ENCODE measurements around the gene CACNA1D.
"Not testable (repeated sequence)": the region's sequence is repeated elsewhere in the genome, so short reads cannot be mapped to it uniquely, and the experiment has no call there.

CACNA1D gene

GRCh38 chr3:53618524-53618906 is 124.1 kb downstream of the CACNA1D start:
- no peak for DNase-seq

- no peak for DNase-seq
Measured at GRCh38 chr3:53618936-53619335, 124.5 kb downstream of the CACNA1D start.

DNA sequence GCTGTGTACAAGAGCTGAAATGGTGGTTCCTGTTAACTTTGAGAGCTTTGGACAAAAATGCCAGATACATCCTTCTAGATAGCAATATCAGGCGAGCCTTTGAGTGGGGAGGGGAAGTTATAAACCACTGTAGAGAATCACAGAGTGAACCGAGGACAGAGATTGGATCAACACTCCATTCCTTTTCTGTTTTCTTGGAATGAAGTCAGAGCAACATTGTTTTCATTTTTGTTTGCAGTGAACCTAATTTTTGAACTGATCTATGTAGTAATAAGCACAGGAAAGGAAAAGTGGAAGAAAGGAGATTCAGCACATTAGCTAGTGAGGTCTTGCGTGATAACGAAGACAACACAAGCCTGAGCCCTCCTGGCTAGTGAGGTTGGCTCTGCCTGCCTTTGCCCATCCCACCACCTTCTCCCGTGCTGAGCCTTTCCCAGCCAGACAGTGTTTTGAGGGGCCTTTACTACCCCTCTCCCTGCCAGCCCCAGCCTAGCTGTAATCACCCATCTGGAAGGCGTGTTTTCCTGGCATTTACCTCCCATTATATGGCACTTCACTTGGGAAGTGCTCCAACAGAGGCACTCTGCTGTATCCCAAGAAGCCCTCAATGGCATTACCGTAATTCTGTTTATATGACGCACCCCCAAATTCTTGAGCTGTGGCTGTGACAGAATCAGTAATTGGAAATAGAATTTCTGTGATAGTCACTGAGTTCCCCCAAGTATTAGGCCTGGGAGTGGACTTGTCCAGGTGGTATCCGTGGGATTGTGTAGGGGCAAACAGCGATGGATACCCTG is 129.8 kb downstream of the CACNA1D start:
- DNase-seq: no peak

- DNase-seq: no peak
Measured at GRCh38 chr3:53626876-53627275, 132.5 kb downstream of the CACNA1D start.

DNA sequence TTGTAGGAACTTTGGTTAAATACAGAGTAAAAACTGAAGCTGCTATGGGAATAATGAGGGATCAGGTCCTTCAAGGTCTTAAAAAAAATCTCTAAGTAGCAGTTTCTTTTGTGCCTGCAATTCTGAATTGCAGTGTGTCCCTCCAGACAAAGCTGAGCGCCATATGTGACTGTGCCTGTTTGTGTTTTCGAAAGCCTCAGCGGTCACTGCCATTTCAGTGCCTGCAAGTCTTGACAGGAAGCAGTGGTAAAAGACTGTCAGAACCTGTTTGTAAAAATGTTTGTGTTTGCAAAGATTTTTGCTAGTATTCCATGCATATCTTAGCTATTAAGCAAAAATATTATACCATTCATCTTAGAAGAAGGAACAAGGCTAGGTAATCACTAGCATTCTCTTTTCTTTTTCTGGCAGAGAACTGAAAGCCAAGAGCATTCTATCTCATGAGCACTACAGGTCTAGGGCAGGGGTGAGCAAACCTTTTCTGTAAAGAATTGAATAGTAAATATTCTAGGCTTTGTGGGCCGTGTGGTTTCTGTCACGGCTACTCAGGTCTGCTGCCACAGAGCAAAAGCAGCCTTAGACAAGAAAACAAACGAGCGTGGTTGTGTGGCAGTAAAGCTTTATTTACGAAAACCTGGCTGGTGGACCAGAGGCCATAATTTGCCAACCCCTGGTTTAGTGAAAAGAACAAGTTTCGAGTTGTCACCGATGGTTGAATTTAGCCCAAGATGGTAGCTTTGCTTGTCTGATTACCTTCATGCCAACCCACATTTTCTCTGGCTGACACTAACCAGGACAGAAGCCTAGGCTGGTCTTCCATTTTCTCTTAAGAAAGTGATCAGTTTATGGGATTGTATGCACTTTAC is 134.4 kb downstream of the CACNA1D start:
- no peak for DNase-seq

DNA sequence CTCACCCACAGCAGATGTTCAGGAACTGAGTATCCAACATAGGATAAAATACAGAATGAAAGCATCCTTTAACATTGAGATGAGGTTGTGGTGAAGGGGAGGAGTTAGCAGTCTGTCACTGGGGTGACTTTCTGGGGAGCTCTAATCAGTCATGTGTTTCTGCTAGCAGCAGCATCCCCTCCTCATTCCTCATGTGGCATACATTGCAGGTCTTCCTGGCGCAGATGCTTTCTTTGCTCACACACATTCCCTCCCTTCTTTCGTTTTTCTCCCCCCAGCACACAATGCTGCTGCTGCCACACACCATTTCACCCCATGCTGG is 135.0 kb downstream of the CACNA1D start:
- DNase-seq: no peak

- DNase-seq: no peak
Measured at GRCh38 chr3:53630547-53630946, 136.1 kb downstream of the CACNA1D start.

DNA sequence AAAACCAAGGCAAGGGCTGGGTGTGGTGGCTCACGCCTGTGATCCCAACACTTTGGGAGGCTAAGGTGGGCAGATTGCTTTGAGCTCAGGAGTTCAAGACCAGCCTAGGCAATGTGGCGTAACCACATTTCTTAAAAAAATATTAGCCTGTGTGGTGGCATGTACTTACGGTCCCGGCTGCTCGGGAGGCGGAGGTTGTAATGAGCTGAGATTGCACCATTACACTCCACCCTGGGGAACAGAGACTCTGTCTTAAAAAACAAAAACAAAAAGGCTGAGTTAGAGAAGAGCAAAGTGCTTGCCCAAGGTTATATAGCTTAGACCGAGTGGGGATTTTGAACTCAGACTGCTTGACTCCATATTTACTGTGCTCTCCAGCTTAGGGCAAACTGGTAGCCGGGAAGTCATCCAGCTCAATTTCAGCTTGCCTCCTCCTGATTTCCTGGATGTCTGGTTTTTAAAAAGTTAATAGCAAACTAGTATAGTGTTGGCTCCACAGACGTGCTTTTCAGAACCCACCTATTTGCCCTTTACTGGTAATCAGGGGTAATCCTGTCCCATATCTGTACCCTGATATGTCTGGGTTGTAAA is 138.9 kb downstream of the CACNA1D start:
- DNase-seq: no peak

DNA sequence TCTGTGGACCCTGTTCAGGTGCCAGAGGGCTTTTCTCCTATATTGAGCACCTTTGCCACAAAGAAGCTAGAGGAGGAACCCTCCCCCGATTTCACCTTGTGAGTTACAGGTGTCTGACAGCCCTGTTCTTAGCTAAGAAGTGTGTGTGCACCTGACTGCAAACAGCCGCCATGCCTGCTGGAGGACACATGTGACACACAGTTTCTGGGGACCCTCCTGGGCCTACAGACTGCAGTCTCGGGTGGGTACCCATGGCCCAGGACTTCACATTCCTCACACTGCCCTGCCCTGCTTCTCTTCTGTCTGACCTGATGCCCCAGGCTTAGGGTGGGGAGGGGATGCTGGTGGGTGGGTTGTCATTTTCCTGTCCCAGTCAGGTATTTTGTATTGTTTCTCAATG is 140.6 kb downstream of the CACNA1D start:
- no peak for DNase-seq

- DNase-seq: not testable (repeated sequence)
Measured at GRCh38 chr3:53638806-53639205, 144.4 kb downstream of the CACNA1D start.

- DNase-seq: no peak
Measured at GRCh38 chr3:53641397-53641796, 147.0 kb downstream of the CACNA1D start.

- DNase-seq: no peak
Measured at GRCh38 chr3:53642211-53642610, 147.8 kb downstream of the CACNA1D start.

DNA sequence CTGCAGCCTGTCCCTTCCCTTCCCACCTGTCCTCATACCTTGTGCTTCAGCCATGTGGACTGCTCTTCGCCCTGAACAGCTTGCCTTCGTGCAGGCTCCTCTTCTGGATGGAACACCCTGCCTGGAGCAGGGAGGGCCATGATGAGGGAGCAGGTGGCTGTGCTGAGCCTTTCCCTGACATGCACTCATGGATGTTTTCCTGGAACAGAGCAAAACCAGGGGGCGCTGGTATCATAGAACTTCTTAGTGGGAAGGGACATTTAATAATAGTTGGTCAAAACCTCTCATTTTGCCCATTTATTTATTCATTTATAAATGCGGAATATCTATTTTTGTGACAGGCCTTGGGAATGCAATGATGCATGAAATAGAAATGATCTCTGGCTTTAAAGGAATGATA is 149.3 kb downstream of the CACNA1D start:
- no peak for DNase-seq

- no peak for DNase-seq
Measured at GRCh38 chr3:53645754-53646153, 151.3 kb downstream of the CACNA1D start.

- no peak for DNase-seq
Measured at GRCh38 chr3:53646723-53647122, 152.3 kb downstream of the CACNA1D start.

- DNase-seq: no peak
Measured at GRCh38 chr3:53649816-53650215, 155.4 kb downstream of the CACNA1D start.

DNA sequence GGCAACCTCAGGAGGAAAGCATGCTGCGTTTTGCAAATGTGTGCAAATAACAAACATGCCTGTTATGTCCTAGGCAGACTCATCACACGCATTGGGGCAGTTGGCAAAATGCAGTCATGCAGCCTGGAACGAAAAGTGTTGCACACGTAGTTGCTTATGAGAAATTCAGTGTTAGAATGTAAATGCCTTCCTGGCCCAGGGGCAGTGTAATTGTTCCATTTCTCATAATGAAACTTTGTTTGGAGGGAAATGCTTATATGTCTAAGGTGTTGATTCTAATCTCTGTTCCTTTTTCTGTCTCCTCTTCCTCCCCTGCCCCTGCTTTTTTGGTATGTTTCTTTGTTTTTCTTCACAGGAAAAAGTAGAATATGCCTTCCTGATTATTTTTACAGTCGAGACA is 156.0 kb downstream of the CACNA1D start:
- no peak for DNase-seq

DNA sequence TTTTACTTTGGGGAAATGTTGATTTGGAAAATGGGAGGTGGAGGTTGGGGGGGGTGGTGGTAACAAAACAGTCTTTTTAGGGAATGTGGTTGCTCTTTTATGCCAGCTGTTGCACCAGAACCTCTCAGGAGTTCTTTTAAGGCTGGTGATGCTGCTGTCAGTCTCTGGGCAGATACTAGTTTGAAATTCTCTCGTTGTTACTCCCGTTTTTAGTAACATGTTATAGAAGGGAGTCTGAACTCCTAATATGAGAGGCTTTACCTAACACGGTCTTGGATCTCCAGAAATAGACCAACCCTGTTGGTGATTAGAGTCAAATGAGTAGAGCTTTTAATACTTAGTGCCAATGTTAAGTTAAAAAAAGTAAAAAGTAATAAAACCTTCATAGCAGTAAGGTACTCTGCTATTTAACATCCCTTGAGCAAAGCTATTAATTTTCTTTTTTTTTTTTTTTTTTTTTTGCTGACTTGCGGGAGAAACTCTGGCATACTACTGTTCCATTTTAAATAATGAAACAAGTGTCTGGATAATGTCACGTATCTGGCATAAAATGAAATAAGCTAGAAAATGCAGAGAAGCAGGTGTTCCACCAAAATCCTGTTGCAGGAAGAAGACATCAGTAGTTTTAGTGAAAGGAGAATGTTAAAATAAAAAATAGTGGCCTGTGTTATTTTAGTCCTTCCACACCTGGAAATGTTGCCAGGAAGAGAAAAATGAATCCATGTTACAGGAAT is 156.7 kb downstream of the CACNA1D start:
- no peak for DNase-seq

GRCh38 chr3:53651927-53652326 is 157.5 kb downstream of the CACNA1D start:
- no peak for DNase-seq

DNA sequence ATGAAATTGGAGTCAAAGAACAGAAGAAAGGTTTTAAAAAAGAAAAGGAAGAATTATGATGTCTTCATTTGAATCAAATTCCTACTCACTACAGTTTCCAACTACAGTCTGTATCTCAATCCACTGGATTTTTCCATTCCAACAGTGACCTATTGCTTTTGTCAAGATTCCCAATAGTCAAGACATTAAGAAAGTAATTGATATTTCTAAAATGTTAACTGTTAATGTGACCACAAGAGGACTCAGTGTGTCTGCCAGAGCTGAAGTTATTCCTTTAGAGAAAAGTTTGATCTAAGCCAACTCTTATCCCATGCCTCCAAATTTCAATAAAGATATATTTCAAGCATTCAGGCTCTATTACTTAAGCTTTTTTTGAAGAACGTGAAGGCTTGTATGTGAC is 163.2 kb downstream of the CACNA1D start:
- no peak for DNase-seq

DNA sequence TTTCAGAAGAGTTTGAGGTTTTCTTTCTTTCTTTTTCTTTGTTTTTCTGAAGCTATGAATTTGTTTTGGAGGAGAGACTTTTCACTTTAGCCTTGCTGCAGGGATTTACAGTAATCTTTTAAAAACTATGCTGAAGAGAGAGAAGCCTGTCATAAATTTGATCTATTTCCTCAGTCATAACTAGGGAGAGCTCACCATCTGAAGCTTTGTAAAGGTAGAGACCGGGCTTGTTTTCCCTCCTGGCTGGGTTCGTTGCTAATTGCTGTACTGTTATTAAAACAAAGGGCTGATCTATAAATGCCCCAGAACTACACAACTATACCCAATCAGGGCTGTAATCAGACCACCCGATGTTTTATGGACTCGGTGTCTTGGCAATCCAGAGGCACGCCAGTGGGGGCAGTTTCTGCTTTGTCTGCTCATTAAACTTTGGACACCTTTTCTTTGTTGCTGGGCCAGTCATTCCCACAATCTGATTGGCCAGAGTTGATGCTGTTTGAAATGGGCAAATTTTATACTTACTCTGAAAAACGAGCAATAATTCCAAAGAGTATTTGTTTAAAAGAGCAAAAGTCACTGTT is 164.3 kb downstream of the CACNA1D start:
- DNase-seq: no peak

DNA sequence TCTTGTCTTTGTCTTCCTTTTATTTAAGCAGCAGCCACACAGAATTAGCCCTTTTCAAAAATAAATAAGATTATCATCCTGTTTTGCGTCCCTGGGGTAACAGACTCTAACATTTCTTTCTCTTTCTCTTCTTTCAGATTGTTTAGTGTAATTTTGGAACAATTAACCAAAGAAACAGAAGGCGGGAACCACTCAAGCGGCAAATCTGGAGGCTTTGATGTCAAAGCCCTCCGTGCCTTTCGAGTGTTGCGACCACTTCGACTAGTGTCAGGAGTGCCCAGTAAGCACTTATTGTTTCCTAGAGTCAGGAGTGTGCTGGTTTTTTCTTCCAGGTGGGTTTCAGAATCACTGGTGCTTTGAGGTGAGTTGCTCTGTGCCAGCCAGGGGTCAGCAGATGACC is 165.6 kb downstream of the CACNA1D start:
- DNase-seq: no peak

GRCh38 chr3:53661480-53661879 is 167.1 kb downstream of the CACNA1D start:
- DNase-seq: no peak
